Mesenchymal stem cell (in vitro differentiated cells and primary cell): ENCODE data around the gene CYFIP2.

Experiments
- DNase-seq: peaks from one replicate; pipeline ENCODE4 v3.0.0-alpha.2; 2013
- H2AFZ ChIP-seq: one replicate; pipeline ENCODE4 v1.6.1; 2013; ENCODE audit warnings: low read depth, mild to moderate bottlenecking, control low read depth, inconsistent platforms, low read length, moderate library complexity
- H2AK5ac ChIP-seq: 2 replicates; pipeline ENCODE4 v1.6.1; 2013; ENCODE audit warnings: low read length, moderate library complexity, mild to moderate bottlenecking, inconsistent platforms; ENCODE audit not compliant: severe bottlenecking
- H2BK120ac ChIP-seq: one replicate; pipeline ENCODE4 v1.6.1; 2013; ENCODE audit warnings: low read depth, mild to moderate bottlenecking, inconsistent platforms, low read length, moderate library complexity
- H2BK12ac ChIP-seq, 2 experiments: one replicate each; pipeline ENCODE4 v1.6.1; 2013; ENCODE audit warnings: inconsistent platforms in 2 of 2, low read length in 2 of 2, mild to moderate bottlenecking in 2 of 2, moderate library complexity in 2 of 2, control low read depth in 1 of 2
- H2BK15ac ChIP-seq: one replicate; pipeline ENCODE4 v1.6.1; 2013; ENCODE audit warnings: mild to moderate bottlenecking, low read depth, inconsistent platforms; ENCODE audit not compliant: poor library complexity, severe bottlenecking
- H2BK5ac ChIP-seq: 2 replicates; pipeline ENCODE4 v1.6.1; 2013; ENCODE audit warnings: low read depth, mild to moderate bottlenecking, low read length, control low read depth, inconsistent platforms; ENCODE audit not compliant: poor library complexity, severe bottlenecking
- H3K14ac ChIP-seq, 2 experiments: one replicate each; pipeline ENCODE4 v1.6.1; 2013; ENCODE audit warnings: inconsistent platforms in 2 of 2, low read length in 2 of 2, control low read depth in 1 of 2, mild to moderate bottlenecking in 1 of 2, moderate library complexity in 1 of 2
- H3K18ac ChIP-seq, 2 experiments: one replicate each; pipeline ENCODE4 v1.6.1; 2013; ENCODE audit warnings: inconsistent platforms in 2 of 2, low read length in 2 of 2, control low read depth in 1 of 2, low read depth in 1 of 2, mild to moderate bottlenecking in 1 of 2
- H3K23ac ChIP-seq, 2 experiments: one replicate each; pipeline ENCODE4 v1.6.1; 2013; ENCODE audit warnings: inconsistent platforms in 2 of 2, low read length in 2 of 2, mild to moderate bottlenecking in 2 of 2, moderate library complexity in 2 of 2, control low read depth in 1 of 2
- H3K27ac ChIP-seq: 2 replicates; pipeline ENCODE4 v1.5.1; 2013; ENCODE audit warnings: mild to moderate bottlenecking, moderate library complexity, low read length, control low read depth, inconsistent platforms; ENCODE audit not compliant: poor library complexity, severe bottlenecking
- H3K27me3 ChIP-seq, 2 experiments: 2 replicates each; pipeline versions ENCODE4 v1.6.1 to v1.7.0; 2013; ENCODE audit warnings: low read length in 2 of 2, mild to moderate bottlenecking in 2 of 2, moderate library complexity in 2 of 2, control low read depth in 1 of 2, inconsistent platforms in 1 of 2; ENCODE audit not compliant: control insufficient read depth in 1 of 2, insufficient read depth in 1 of 2
- H3K36me3 ChIP-seq, 2 experiments: 2 replicates each; pipeline versions ENCODE4 v1.6.1 to v1.7.0; 2013; ENCODE audit warnings: low read length in 2 of 2, control low read depth in 1 of 2, inconsistent platforms in 1 of 2, low read depth in 1 of 2, mild to moderate bottlenecking in 1 of 2; ENCODE audit not compliant: insufficient read depth in 2 of 2, control insufficient read depth in 1 of 2
- H3K4ac ChIP-seq, 2 experiments: one replicate each; pipeline ENCODE4 v1.6.1; 2013; ENCODE audit warnings: inconsistent platforms in 2 of 2, low read length in 2 of 2, mild to moderate bottlenecking in 2 of 2, moderate library complexity in 2 of 2, control low read depth in 1 of 2, low read depth in 1 of 2
- H3K4me1 ChIP-seq: 2 replicates; pipeline ENCODE4 v1.6.1; 2013; ENCODE audit warnings: low read depth, low read length, control low read depth; ENCODE audit not compliant: control insufficient read depth, insufficient read depth
- H3K4me2 ChIP-seq: 2 replicates; pipeline ENCODE4 v1.6.1; 2013; ENCODE audit warnings: low read length, mild to moderate bottlenecking, inconsistent platforms; ENCODE audit not compliant: poor library complexity, severe bottlenecking
- H3K4me3 ChIP-seq, 2 experiments: 2 replicates each; pipeline versions ENCODE4 v1.5.1 to v1.7.0; 2013; ENCODE audit warnings: low read length in 2 of 2, mild to moderate bottlenecking in 2 of 2, control low read depth in 1 of 2, low read depth in 1 of 2; ENCODE audit not compliant: insufficient read depth in 1 of 2
- H3K79me1 ChIP-seq: replicated peaks from 2 replicates; pipeline ENCODE4 v1.6.1; 2013; ENCODE audit warnings: mild to moderate bottlenecking, control low read depth, low read length, inconsistent platforms; ENCODE audit not compliant: poor library complexity, severe bottlenecking
- H3K9ac ChIP-seq: 2 replicates; pipeline ENCODE4 v1.7.0; 2013; ENCODE audit warnings: mild to moderate bottlenecking, low read length, moderate library complexity
- H3K9me3 ChIP-seq: 2 replicates; pipeline ENCODE4 v1.7.0; 2013; ENCODE audit warnings: mild to moderate bottlenecking, low read length; ENCODE audit not compliant: control insufficient read depth
- H4K8ac ChIP-seq: one replicate; pipeline ENCODE4 v1.6.1; 2013; ENCODE audit warnings: inconsistent platforms, mild to moderate bottlenecking, low read length, moderate library complexity
- H4K91ac ChIP-seq: one replicate; pipeline ENCODE4 v1.6.1; 2013; ENCODE audit warnings: mild to moderate bottlenecking, low read length, inconsistent platforms
- WGBS: methylation state at CpG from one replicate; pipeline ENCODE4 v1.1.7; 2013; ENCODE audit warnings: mixed read lengths; 5-methylcytosine and 5-hydroxymethylcytosine counted together

CYFIP2 gene

DNA sequence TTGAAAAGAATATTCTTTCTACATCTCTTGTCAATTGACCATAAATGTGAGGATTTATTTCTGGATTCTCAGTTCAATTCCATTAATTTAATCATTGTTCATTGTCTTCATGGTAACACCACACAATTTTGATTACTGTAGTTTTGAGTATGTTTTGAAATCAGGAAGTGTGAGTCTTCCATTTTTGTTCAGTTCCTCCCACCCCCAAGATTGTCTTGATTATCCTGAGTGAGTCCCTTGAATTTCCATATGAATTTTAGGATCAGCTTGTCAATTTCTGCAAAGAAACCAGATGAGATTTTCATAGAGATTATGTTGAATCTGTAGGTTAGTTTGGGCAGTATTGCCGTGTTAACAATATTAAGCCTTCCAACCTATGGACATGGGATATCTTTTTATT is 9.5 kb downstream of the CYFIP2 start:
- H2AK5ac ChIP-seq: no peak overlapping the region
- no peak overlapping the region for H3K9ac ChIP-seq
- H3K36me3 ChIP-seq: peaks cover 0 to 5% of the 10 kb centered on the region in 2 experiments
- DNase-seq: no peak
- no peak overlapping the region for H3K4me3 ChIP-seq
- no peak overlapping the region for H2BK120ac ChIP-seq
- H3K27me3 ChIP-seq: no peaks in the 10 kb centered on the region
- no peak overlapping the region for H2AFZ ChIP-seq
- no peak overlapping the region for H3K14ac ChIP-seq
- H2BK12ac ChIP-seq: no peak overlapping the region
- H3K79me1 ChIP-seq: peaks cover 28% of the 10 kb centered on the region
- H3K4me1 ChIP-seq: no peaks in the 10 kb centered on the region
- H3K4me2 ChIP-seq: no peak overlapping the region
- no peak overlapping the region for H3K18ac ChIP-seq
- no peak overlapping the region for H3K27ac ChIP-seq
- no peak overlapping the region for H4K91ac ChIP-seq
- no peak overlapping the region for H4K8ac ChIP-seq
- H2BK15ac ChIP-seq: no peak overlapping the region
- no peak overlapping the region for H3K23ac ChIP-seq
- no peaks in the 10 kb centered on the region for H3K9me3 ChIP-seq
- 100% methylated on average over 1 of the region's 1 CpG for WGBS
- H2BK5ac ChIP-seq: no peak overlapping the region
- no peak overlapping the region for H3K4ac ChIP-seq

DNA sequence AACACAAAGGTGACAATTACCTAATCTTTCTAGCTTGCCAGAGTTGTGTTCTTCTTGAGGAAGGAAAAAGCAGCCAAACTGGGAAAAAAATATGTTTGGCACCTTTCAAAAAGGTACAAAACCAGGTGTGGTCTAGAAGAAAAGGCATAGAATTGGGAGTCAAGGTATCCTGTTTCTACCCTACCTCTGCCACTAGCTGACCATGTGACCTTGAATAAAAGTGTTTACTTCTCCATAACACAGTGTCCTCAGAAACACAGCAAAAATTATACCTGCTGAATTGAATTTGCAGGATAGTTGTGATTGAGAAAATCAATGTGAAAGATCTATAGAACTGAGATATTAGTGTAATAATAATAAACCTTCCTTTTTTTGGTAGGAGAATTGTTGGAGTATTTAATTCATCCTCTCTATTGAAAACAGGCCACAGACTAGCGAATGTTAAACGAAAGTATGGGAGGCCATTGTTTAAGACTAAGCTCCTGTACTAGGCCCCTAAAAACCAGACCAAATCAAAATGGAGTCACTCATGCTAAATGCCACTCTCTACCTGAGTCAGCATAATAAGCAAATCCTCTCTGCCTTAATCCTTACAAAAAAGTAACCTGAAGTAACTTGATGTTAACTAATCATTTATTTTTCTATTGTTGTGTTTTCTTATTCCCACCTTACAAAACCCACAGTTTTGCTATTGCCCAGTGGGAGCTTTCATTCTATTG is 12.6 kb downstream of the CYFIP2 start:
- Histone ChIP-seq H3K36me3 (no peaks in the 10 kb centered on the region), H2AK5ac (no peak overlapping the region), H3K27me3 (no peaks in the 10 kb centered on the region), H3K23ac (no peak overlapping the region), H3K4ac (no peak overlapping the region), H3K4me2 (no peak overlapping the region), H3K18ac (no peak overlapping the region), H2BK5ac (no peak overlapping the region), H3K14ac (no peak overlapping the region), H3K9ac (no peak overlapping the region), H2BK12ac (no peak overlapping the region), H2AFZ (no peak overlapping the region), H2BK120ac (no peak overlapping the region), H3K4me3 (no peak overlapping the region), H2BK15ac (no peak overlapping the region), H3K4me1 (no peaks in the 10 kb centered on the region), H3K79me1 (peaks cover 21% of the 10 kb centered on the region), H4K8ac (no peak overlapping the region), H3K27ac (no peak overlapping the region), H4K91ac (no peak overlapping the region), H3K9me3 (no peaks in the 10 kb centered on the region)
- WGBS: 93% methylated on average over 2 of the region's 2 CpGs
- no peak for DNase-seq

GRCh38 chr5:157279605-157280239 is 13.8 kb downstream of the CYFIP2 start:
- no peak overlapping the region for H2BK5ac ChIP-seq
- no peaks in the 10 kb centered on the region for H3K27me3 ChIP-seq
- H2BK12ac ChIP-seq: no peak overlapping the region
- no peak overlapping the region for H2BK15ac ChIP-seq
- no peak overlapping the region for H2AK5ac ChIP-seq
- H3K79me1 ChIP-seq: peaks cover 22% of the 10 kb centered on the region
- no peaks in the 10 kb centered on the region for H3K36me3 ChIP-seq
- H2BK120ac ChIP-seq: no peak overlapping the region
- H3K4me2 ChIP-seq: no peak overlapping the region
- H3K4me3 ChIP-seq: no peak overlapping the region
- no peak overlapping the region for H4K91ac ChIP-seq
- H3K14ac ChIP-seq: no peak overlapping the region
- no peak overlapping the region for H3K27ac ChIP-seq
- WGBS: 100% methylated on average over 5 of the region's 7 CpGs
- DNase-seq: no peak
- no peak overlapping the region for H4K8ac ChIP-seq
- no peak overlapping the region for H3K9ac ChIP-seq
- H2AFZ ChIP-seq: no peak overlapping the region
- no peaks in the 10 kb centered on the region for H3K9me3 ChIP-seq
- no peaks in the 10 kb centered on the region for H3K4me1 ChIP-seq
- no peak overlapping the region for H3K18ac ChIP-seq
- no peak overlapping the region for H3K4ac ChIP-seq
- H3K23ac ChIP-seq: no peak overlapping the region

GRCh38 chr5:157280927-157281326 is 15.0 kb downstream of the CYFIP2 start:
- Histone ChIP-seq H2BK120ac (no peak overlapping the region), H3K4me3 (no peak overlapping the region), H4K91ac (no peak overlapping the region), H3K9ac (peak overlapping the region; percentile 61), H3K18ac (no peak overlapping the region), H3K36me3 (peaks cover 0 to 6% of the 10 kb centered on the region in 2 experiments), H2AK5ac (no peak overlapping the region), H2AFZ (no peak overlapping the region), H3K79me1 (peaks cover 25% of the 10 kb centered on the region), H3K14ac (no peak overlapping the region), H3K4ac (no peak overlapping the region), H3K27ac (no peak overlapping the region), H3K23ac (no peak overlapping the region), H3K27me3 (no peaks in the 10 kb centered on the region), H4K8ac (no peak overlapping the region), H2BK15ac (no peak overlapping the region), H3K9me3 (no peaks in the 10 kb centered on the region), H3K4me2 (no peak overlapping the region), H3K4me1 (peaks cover 2% of the 10 kb centered on the region), H2BK5ac (no peak overlapping the region), H2BK12ac (no peak overlapping the region)
- WGBS: no CpG with 5 or more reads among the region's 3 CpGs
- no peak for DNase-seq
